ENCODE data around the gene TTYH2.
A peak's percentile ranks its signal among the peaks of the same experiment; 100 is the strongest.

DNA sequence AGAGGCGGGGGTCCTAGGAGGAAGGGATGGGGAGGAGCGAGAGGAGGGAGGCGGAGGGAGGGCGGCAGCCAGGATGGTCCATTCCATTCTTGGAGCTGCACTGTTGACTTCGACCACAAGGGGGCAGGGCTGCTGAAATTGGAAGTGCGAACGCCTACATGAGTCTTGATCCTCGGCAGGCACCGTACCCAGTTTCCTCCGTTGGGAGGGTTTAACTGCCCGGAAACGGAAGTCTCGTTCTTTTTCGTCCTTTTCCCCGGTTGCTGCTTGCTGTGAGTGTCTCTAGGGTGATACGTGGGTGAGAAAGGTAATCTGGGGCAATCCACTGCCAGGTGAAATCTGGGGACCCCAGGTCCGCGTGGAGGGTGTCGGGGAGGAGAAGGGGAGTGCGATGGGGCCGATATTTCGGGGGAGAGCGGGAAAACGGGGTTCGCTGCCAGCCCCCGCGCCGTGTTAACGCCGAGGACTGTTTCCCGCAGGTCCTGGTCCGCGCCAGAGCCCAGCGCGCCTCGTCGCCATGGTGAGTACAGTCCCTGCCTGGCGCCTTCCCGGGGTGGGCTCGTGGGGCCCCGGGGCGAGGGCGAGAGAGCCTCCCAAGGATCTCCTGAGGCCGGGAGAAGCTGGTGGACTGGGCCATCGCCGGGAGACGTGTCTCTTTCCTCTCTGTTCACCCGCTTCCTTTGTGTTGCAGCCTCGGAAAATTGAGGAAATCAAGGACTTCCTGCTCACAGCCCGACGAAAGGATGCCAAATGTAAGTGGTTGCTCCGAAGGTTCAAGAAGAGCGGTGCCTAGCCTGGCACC, 9.7 kb upstream of the TTYH2 start, which contains the start of gene RPL38:
- TF ChIP-seq, protein P1, sequence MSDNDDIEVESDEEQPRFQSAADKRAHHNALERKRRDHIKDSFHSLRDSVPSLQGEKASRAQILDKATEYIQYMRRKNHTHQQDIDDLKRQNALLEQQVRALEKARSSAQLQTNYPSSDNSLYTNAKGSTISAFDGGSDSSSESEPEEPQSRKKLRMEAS (IDR thresholded peaks at IDR 0.05; ENCODE audit: low read depth, low read length): peak; percentile 52; the same call in 1 of the 2 replicates
- TF ChIP-seq POLR2A (IDR thresholded peaks at IDR 0.05; ENCODE audit: extremely low read depth, insufficient read length): peak; percentile 94
- TF ChIP-seq CTCF (IDR thresholded peaks at IDR 0.05; ENCODE audit: low read depth, low read length): peak; percentile 91

Measured in NB4 (cell line).